HepG2 (cell line): ENCODE results near the gene MRPL58. TPM values are rescaled to one million over a fixed set of nuclear protein-coding genes. Genes with fewer than 3 reads are reported as not detected.

Source experiments
- JUN ChIP-seq: sonication (generic); formaldehyde crosslinking; IDR thresholded peaks from 2 replicates; pipeline ENCODE4 v1.4.0; 2020; ENCODE audit warnings: mild to moderate bottlenecking, missing genetic modification reagents
- KAT8 ChIP-seq: IDR thresholded peaks from 2 replicates; pipeline ENCODE4 v1.6.1; 2016; ENCODE audit warnings: missing genetic modification reagents, missing compliant biosample characterization
- NCOR1 ChIP-seq: fragments of 200-600 bp; sonication (generic); IDR thresholded peaks from 2 replicates; pipeline ENCODE4 v1.7.0; 2017; ENCODE audit warnings: antibody characterized with exemption, low read length, borderline replicate concordance
- SAFB2 ChIP-seq: sonication (generic); formaldehyde crosslinking; IDR thresholded peaks from 2 replicates; pipeline ENCODE4 v1.5.1; 2020; ENCODE audit warnings: missing genetic modification reagents, low read depth, mild to moderate bottlenecking, borderline replicate concordance
- STAT5B ChIP-seq: sonication (generic); formaldehyde crosslinking; IDR thresholded peaks from 2 replicates; pipeline ENCODE4 v1.4.0; 2020; ENCODE audit warnings: missing genetic modification reagents
- THYN1 ChIP-seq: sonication (generic); formaldehyde crosslinking; IDR thresholded peaks from 2 replicates; pipeline ENCODE4 v1.8.1; 2023; ENCODE audit warnings: low read depth, mild to moderate bottlenecking, moderate library complexity, missing genetic modification reagents, borderline replicate concordance
- polyA plus RNA-seq, 8 experiments: library from polyadenylated mRNA; depleted of rRNA in 3 of 8; stranded (reverse) in 7 of 8; unstranded in 1 of 8; fragments of >200 nt; fragmentation: Illumina TruSeq in 4 of 8; extraction: Trizol in 4 of 8; gene quantifications; 2 replicates each; pipeline versions ENCODE4 v1.2.1 to v1.2.3, GENCODE V29; 2011 to 2016; ENCODE audit warnings: low read depth in 4 of 8, missing spikeins in 1 of 8, mixed read lengths in 1 of 8; ENCODE audit not compliant: insufficient read depth in 1 of 8
- total RNA-seq, 5 experiments: library from RNA; depleted of rRNA; stranded (reverse); fragments of >200 nt; fragmentation: Illumina TruSeq; extraction: Trizol; gene quantifications; 2 replicates each; pipeline ENCODE4 v1.2.3, GENCODE V29; 2016; ENCODE audit warnings: low read depth in 1 of 5
- TF ChIP-seq, protein P1 (sequence below): IDR thresholded peaks from 2 replicates; pipeline ENCODE4 v1.6.1; 2016
- TF ChIP-seq, protein P2 (sequence below): sonication (generic); formaldehyde crosslinking; IDR thresholded peaks from 2 replicates; pipeline ENCODE4 v1.4.0; 2020; ENCODE audit warnings: missing genetic modification reagents

The MRPL58 gene
- total and polyA plus RNA-seq, 2 of the 13 experiments (the other 11 are each of a cell fraction or from before 2014, with no cell fraction given), result 44.9 to 68.9 TPM

GRCh38 chr17:75033346-75034235 is 21.1 kb downstream of the MRPL58 start (continued):
- TF ChIP-seq, protein P1, sequence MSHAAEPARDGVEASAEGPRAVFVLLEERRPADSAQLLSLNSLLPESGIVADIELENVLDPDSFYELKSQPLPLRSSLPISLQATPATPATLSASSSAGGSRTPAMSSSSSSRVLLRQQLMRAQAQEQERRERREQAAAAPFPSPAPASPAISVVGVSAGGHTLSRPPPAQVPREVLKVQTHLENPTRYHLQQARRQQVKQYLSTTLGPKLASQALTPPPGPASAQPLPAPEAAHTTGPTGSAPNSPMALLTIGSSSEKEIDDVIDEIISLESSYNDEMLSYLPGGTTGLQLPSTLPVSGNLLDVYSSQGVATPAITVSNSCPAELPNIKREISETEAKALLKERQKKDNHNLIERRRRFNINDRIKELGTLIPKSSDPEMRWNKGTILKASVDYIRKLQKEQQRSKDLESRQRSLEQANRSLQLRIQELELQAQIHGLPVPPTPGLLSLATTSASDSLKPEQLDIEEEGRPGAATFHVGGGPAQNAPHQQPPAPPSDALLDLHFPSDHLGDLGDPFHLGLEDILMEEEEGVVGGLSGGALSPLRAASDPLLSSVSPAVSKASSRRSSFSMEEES, result peak; percentile 89
- peak; percentile 77; the same call in 1 of the 2 replicates for TF ChIP-seq JUN (CRISPR knock-in tag)
- TF ChIP-seq, protein P2, sequence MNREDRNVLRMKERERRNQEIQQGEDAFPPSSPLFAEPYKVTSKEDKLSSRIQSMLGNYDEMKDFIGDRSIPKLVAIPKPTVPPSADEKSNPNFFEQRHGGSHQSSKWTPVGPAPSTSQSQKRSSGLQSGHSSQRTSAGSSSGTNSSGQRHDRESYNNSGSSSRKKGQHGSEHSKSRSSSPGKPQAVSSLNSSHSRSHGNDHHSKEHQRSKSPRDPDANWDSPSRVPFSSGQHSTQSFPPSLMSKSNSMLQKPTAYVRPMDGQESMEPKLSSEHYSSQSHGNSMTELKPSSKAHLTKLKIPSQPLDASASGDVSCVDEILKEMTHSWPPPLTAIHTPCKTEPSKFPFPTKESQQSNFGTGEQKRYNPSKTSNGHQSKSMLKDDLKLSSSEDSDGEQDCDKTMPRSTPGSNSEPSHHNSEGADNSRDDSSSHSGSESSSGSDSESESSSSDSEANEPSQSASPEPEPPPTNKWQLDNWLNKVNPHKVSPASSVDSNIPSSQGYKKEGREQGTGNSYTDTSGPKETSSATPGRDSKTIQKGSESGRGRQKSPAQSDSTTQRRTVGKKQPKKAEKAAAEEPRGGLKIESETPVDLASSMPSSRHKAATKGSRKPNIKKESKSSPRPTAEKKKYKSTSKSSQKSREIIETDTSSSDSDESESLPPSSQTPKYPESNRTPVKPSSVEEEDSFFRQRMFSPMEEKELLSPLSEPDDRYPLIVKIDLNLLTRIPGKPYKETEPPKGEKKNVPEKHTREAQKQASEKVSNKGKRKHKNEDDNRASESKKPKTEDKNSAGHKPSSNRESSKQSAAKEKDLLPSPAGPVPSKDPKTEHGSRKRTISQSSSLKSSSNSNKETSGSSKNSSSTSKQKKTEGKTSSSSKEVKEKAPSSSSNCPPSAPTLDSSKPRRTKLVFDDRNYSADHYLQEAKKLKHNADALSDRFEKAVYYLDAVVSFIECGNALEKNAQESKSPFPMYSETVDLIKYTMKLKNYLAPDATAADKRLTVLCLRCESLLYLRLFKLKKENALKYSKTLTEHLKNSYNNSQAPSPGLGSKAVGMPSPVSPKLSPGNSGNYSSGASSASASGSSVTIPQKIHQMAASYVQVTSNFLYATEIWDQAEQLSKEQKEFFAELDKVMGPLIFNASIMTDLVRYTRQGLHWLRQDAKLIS (CRISPR knock-in tag), result 0 out of 2 replicates have a peak, but pooled peaks have one; percentile 41
- peak; percentile 58; the same call in 1 of the 2 replicates for TF ChIP-seq STAT5B (CRISPR knock-in tag)
- TF ChIP-seq SAFB2, result no peak
- TF ChIP-seq KAT8, result peak; percentile 84
- peak; percentile 80 for TF ChIP-seq NCOR1
- no peak for TF ChIP-seq THYN1 (CRISPR knock-in tag)
